IMR-90 (cell line): ENCODE measurements around the gene ISLR2. TPM values are rescaled to one million over a fixed set of nuclear protein-coding genes. Genes with fewer than 3 reads are reported as not detected.

Experiments
- ATAC-seq: fragments of 200-7000 bp; cut with Tn5 transposase; 2 replicates; pipeline ENCODE4 v1.9.1; 2020; ENCODE audit warnings: low read depth, mild to moderate bottlenecking, moderate library complexity
- BruUV-seq: library from RNA; stranded (reverse); fragments of 400-500 nt; replicated peaks from 2 replicates; lab custom pipeline; 2021; lab: Mats Ljungman, UMichigan
- CTCF ChIA-PET: fragments of 300-600 bp; formaldehyde crosslinking; extraction: SDS; loops from one replicate; lab custom pipeline; 2021; ENCODE audit warnings: antibody characterized with exemption; lab: Yijun Ruan, JAX
- POLR2A ChIA-PET: fragments of 300-600 bp; sonication (Branson Sonifier 250); formaldehyde crosslinking; loops from one replicate; lab custom pipeline; 2022; ENCODE audit warnings: antibody characterized with exemption; ENCODE audit not compliant: unreplicated experiment; lab: Charles Lee
- DNase-seq: peaks from one replicate; pipeline ENCODE4 v3.0.0; 2013
- H2AFZ ChIP-seq: replicated peaks from 2 replicates; pipeline ENCODE3; 2013; ENCODE audit warnings: low read length, mild to moderate bottlenecking; ENCODE audit not compliant: poor library complexity
- H2AK5ac ChIP-seq: 2 replicates; pipeline ENCODE4 v1.6.1; 2013; ENCODE audit warnings: low read depth, low read length, inconsistent platforms
- H2AK9ac ChIP-seq: replicated peaks from 2 replicates; pipeline ENCODE3; 2013; ENCODE audit warnings: mild to moderate bottlenecking, low read depth, low read length, moderate library complexity; ENCODE audit not compliant: poor library complexity
- H2BK120ac ChIP-seq: 2 replicates; pipeline ENCODE4 v1.6.1; 2013; ENCODE audit warnings: low read depth, low read length, inconsistent platforms
- H2BK15ac ChIP-seq: 3 replicates; pipeline ENCODE4 v1.6.1; 2013; ENCODE audit warnings: low read depth, low read length, inconsistent platforms
- H2BK20ac ChIP-seq: 2 replicates; pipeline ENCODE4 v1.6.1; 2013; ENCODE audit warnings: low read depth, mild to moderate bottlenecking, inconsistent platforms, low read length, moderate library complexity
- H2BK5ac ChIP-seq: 2 replicates; pipeline ENCODE4 v1.6.1; 2013; ENCODE audit warnings: mild to moderate bottlenecking, low read depth, low read length, inconsistent platforms; ENCODE audit not compliant: poor library complexity, severe bottlenecking
- H3K14ac ChIP-seq: replicated peaks from 2 replicates; pipeline ENCODE4 v1.6.1; 2013; ENCODE audit warnings: low read depth, low read length, inconsistent platforms
- H3K18ac ChIP-seq: 2 replicates; pipeline ENCODE4 v1.6.1; 2013; ENCODE audit warnings: low read depth, low read length, control low read depth
- H3K23ac ChIP-seq: 2 replicates; pipeline ENCODE4 v1.6.1; 2013; ENCODE audit warnings: low read depth, low read length, inconsistent platforms
- H3K27ac ChIP-seq: 2 replicates; pipeline ENCODE4 v1.5.1; 2013; ENCODE audit warnings: mild to moderate bottlenecking, control low read depth, low read length; ENCODE audit not compliant: insufficient read depth
- H3K27me3 ChIP-seq: 2 replicates; pipeline ENCODE4 v1.6.1; 2013; ENCODE audit warnings: low read length; ENCODE audit not compliant: control insufficient read depth, insufficient read depth
- H3K36me3 ChIP-seq: 2 replicates; pipeline ENCODE4 v1.6.1; 2013; ENCODE audit warnings: low read length, mixed read lengths; ENCODE audit not compliant: control insufficient read depth, insufficient read depth
- H3K4ac ChIP-seq: 2 replicates; pipeline ENCODE4 v1.6.1; 2013; ENCODE audit warnings: low read depth, low read length, inconsistent platforms
- H3K4me1 ChIP-seq: 2 replicates; pipeline ENCODE4 v1.6.1; 2013; ENCODE audit warnings: low read length, mixed read lengths; ENCODE audit not compliant: control insufficient read depth, insufficient read depth
- H3K4me2 ChIP-seq: 2 replicates; pipeline ENCODE4 v1.6.1; 2013; ENCODE audit warnings: low read depth, mild to moderate bottlenecking, control low read depth, low read length, moderate library complexity
- H3K4me3 ChIP-seq: 2 replicates; pipeline ENCODE4 v1.5.1; 2013; ENCODE audit warnings: low read depth, mild to moderate bottlenecking, control low read depth, low read length, moderate library complexity; ENCODE audit not compliant: insufficient read depth
- H3K56ac ChIP-seq: 2 replicates; pipeline ENCODE4 v1.6.1; 2013; ENCODE audit warnings: low read length, inconsistent platforms; ENCODE audit not compliant: insufficient read depth; ENCODE audit errors: extremely low read depth
- H3K79me1 ChIP-seq, 2 experiments: 2 replicates each; pipeline ENCODE4 v1.6.1; 2013; ENCODE audit warnings: low read length in 2 of 2, inconsistent platforms in 1 of 2, low read depth in 1 of 2
- H3K9ac ChIP-seq: 2 replicates; pipeline ENCODE4 v1.6.1; 2013; ENCODE audit warnings: low read depth, low read length, control low read depth
- H3K9me1 ChIP-seq: 2 replicates; pipeline ENCODE4 v1.6.1; 2013; ENCODE audit warnings: low read length, inconsistent platforms; ENCODE audit not compliant: insufficient read depth
- H3K9me3 ChIP-seq: 2 replicates; pipeline ENCODE4 v1.6.1; 2013; ENCODE audit warnings: low read length; ENCODE audit not compliant: control insufficient read depth, insufficient read depth
- H4K20me1 ChIP-seq: 2 replicates; pipeline ENCODE4 v1.6.1; 2013; ENCODE audit warnings: low read length, inconsistent platforms; ENCODE audit not compliant: insufficient read depth
- H4K5ac ChIP-seq: 2 replicates; pipeline ENCODE4 v1.6.1; 2013; ENCODE audit warnings: mild to moderate bottlenecking, low read depth, low read length, control low read depth
- H4K8ac ChIP-seq, 2 experiments: 2 replicates each; pipeline ENCODE4 v1.6.1; 2013; ENCODE audit warnings: low read depth in 2 of 2, low read length in 2 of 2, control low read depth in 1 of 2, inconsistent platforms in 1 of 2
- H4K91ac ChIP-seq: 2 replicates; pipeline ENCODE4 v1.6.1; 2013; ENCODE audit warnings: low read depth, low read length, inconsistent platforms; ENCODE audit not compliant: insufficient read depth
- CEBPB ChIP-seq: IDR thresholded peaks from 2 replicates; pipeline ENCODE4 v1.6.1; 2012; ENCODE audit warnings: low read depth, low read length, improper control_type of control experiment
- MAZ ChIP-seq: IDR thresholded peaks from 2 replicates; pipeline ENCODE4 v1.6.1; 2012; ENCODE audit warnings: low read depth, mild to moderate bottlenecking, low read length, improper control_type of control experiment, moderate library complexity, borderline replicate concordance
- RCOR1 ChIP-seq: IDR thresholded peaks from 2 replicates; pipeline ENCODE4 v1.6.1; 2012; ENCODE audit warnings: mild to moderate bottlenecking, low read length, improper control_type of control experiment; ENCODE audit not compliant: insufficient replicate concordance
- RFX5 ChIP-seq: IDR thresholded peaks from 2 replicates; pipeline ENCODE4 v1.8.0; 2012; ENCODE audit warnings: low read depth, mild to moderate bottlenecking, low read length, moderate library complexity
- WGBS, 2 experiments: methylation state at CpG; one replicate each; pipeline versions ENCODE4 v1.1.5 to v1.1.7; 2013; ENCODE audit warnings: missing lambda C conversion rate in 2 of 2; ENCODE audit not compliant: insufficient read length in 1 of 2; ENCODE audit errors: extremely low coverage in 2 of 2; 5-methylcytosine and 5-hydroxymethylcytosine counted together
- dilution Hi-C: fragments of 300-500 bp; cut with HindIII; formaldehyde crosslinking; loops from one replicate; pipeline ENCODE4 v1.14.3; 2018; ENCODE audit warnings: low sequenced_read_pairs; ENCODE audit not compliant: unreplicated experiment
- in situ Hi-C: fragments of 300-500 bp; cut with MboI; formaldehyde crosslinking; loops from 3 replicates; pipeline ENCODE4 v1.14.3; 2019; ENCODE audit warnings: low sequenced_read_pairs, inconsistent platforms, mixed read lengths
- intact Hi-C: fragments of 100-400 bp; cut with micrococcal nuclease; formaldehyde crosslinking; loops from 2 replicates; pipeline ENCODE4 v1.10.0; 2022
- polyA plus RNA-seq, 3 experiments: library from polyadenylated mRNA; depleted of rRNA; stranded (reverse); fragments of >200 nt; gene quantifications; 2 replicates each; pipeline ENCODE4 v1.2.3, GENCODE V29; 2012; ENCODE audit warnings: low replicate concordance in 1 of 3
- total RNA-seq: library from RNA; depleted of rRNA; stranded (reverse); fragments of >200 nt; gene quantifications from 2 replicates; pipeline ENCODE4 v1.2.3, GENCODE V29; 2012

The ISLR2 gene
- total and polyA plus RNA-seq, 2 of the 4 experiments (the other 2 are of a cell fraction): not detected

- no peak overlapping the region for H3K18ac ChIP-seq
- BruUV-seq: no TSS peak
- H4K91ac ChIP-seq: no peak overlapping the region
- H4K5ac ChIP-seq: no peak overlapping the region
- no peak overlapping the region for H2AK9ac ChIP-seq
- H4K8ac ChIP-seq: no peak overlapping the region
- H3K79me1 ChIP-seq: no peaks in the 10 kb centered on the region
- no peak overlapping the region for H3K27ac ChIP-seq
- H2BK120ac ChIP-seq: no peak overlapping the region
- in situ Hi-C loops (loop anchor here (25.0 kb wide), 1 partner anchor 1472 kb away; no protein-coding TSS in a partner anchor), dilution Hi-C loops (no loop called here), intact Hi-C loops (no loop called here)
- no peak overlapping the region for H3K14ac ChIP-seq
- DNase-seq (no peak), ATAC-seq (no peak)
- no peak overlapping the region for H3K9ac ChIP-seq
- no peaks in the 10 kb centered on the region for H3K9me1 ChIP-seq
- 92% methylated on average over 2 of the region's 7 CpGs; no CpG with 5 or more reads in 1 of the 2 experiments for WGBS, 2 experiments
- no peak overlapping the region for H3K4me3 ChIP-seq
- no peak overlapping the region for H2BK5ac ChIP-seq
- H3K4me1 ChIP-seq: no peaks in the 10 kb centered on the region
- TF ChIP-seq MAZ: no peak
- no peak for TF ChIP-seq RCOR1
- TF ChIP-seq RFX5: no peak
- no peak for TF ChIP-seq CEBPB
- no peak overlapping the region for H3K4ac ChIP-seq
- no peak overlapping the region for H2AFZ ChIP-seq
- CTCF ChIA-PET: no interaction called here
- no peaks in the 10 kb centered on the region for H3K36me3 ChIP-seq
- peaks cover 12% of the 10 kb centered on the region for H3K27me3 ChIP-seq
- no peak overlapping the region for H2AK5ac ChIP-seq
- no peak overlapping the region for H3K23ac ChIP-seq
- H4K20me1 ChIP-seq: no peaks in the 10 kb centered on the region
- no peaks in the 10 kb centered on the region for H3K9me3 ChIP-seq
- no peak overlapping the region for H2BK15ac ChIP-seq
- H3K4me2 ChIP-seq: no peak overlapping the region
- no peak overlapping the region for H2BK20ac ChIP-seq
- no peak overlapping the region for H3K56ac ChIP-seq
- POLR2A ChIA-PET: no interaction called here
Measured at GRCh38 chr15:74109713-74110112, 20.7 kb upstream of the ISLR2 start.
